ENCODE results near the gene OR5AU1.

DNA sequence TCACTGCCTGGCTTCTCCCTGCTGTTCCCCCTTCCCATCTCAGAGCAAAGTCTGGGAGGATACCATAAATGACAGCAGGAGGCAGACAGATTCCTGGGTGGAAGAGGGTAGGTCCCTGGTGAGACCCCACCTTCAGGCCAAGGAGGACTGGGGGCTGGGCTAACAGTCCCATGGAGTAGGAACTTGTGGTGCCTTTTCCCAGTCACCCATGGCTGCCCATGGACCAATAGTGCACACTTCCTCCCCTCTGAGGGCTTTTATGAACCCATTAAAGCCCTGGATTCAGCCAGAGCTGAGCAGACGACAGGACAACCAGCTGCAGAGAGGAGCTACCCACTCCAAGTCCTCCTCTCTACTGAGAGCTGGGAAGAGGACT is 36.6 kb upstream of the OR5AU1 start:
- no peak for TF ChIP-seq EP300 (IDR thresholded peaks at IDR 0.05; ENCODE audit: borderline replicate concordance in 1 of 2, low read depth in 1 of 2, low read length in 1 of 2)
- TF ChIP-seq, protein P1, sequence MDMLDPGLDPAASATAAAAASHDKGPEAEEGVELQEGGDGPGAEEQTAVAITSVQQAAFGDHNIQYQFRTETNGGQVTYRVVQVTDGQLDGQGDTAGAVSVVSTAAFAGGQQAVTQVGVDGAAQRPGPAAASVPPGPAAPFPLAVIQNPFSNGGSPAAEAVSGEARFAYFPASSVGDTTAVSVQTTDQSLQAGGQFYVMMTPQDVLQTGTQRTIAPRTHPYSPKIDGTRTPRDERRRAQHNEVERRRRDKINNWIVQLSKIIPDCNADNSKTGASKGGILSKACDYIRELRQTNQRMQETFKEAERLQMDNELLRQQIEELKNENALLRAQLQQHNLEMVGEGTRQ (IDR thresholded peaks at IDR 0.05; ENCODE audit: borderline replicate concordance, low read depth, low read length) = no peak

Data from SK-N-SH (cell line).